GM19452 (cell line): ENCODE measurements around the gene PHPT1.

Experiments used
- ATAC-seq: cut with Tn5 transposase; IDR thresholded peaks from one replicate; pipeline ENCODE4 v1.9.1; 2021; ENCODE audit not compliant: unreplicated experiment

The PHPT1 gene

GRCh38 chr9:136847826-136848392 is 1.3 kb upstream of the PHPT1 start:
- ATAC-seq, result no peak

GRCh38 chr9:136848393-136849037 is 694 bp upstream of the PHPT1 start:
- ATAC-seq, result no peak

- no peak for ATAC-seq
Observed at GRCh38 chr9:136849960-136850865, 1.0 kb downstream of the PHPT1 start.

GRCh38 chr9:136850866-136851775 is 1.9 kb downstream of the PHPT1 start:
- ATAC-seq, result no peak

- ATAC-seq, result no peak
Observed at GRCh38 chr9:136851941-136852663, 2.9 kb downstream of the PHPT1 start, which contains the start of gene MAMDC4. TSS of gene MAMDC4 (plus strand) at chr9:136852346. CDS start at chr9:136852417, 71 bp downstream.

- ATAC-seq, result no peak
Observed at GRCh38 chr9:136852664-136853595, 3.7 kb downstream of the PHPT1 start.

GRCh38 chr9:136853596-136854112 is 4.4 kb downstream of the PHPT1 start:
- ATAC-seq, result no peak

GRCh38 chr9:136854113-136854841 is 5.1 kb downstream of the PHPT1 start:
- ATAC-seq, result no peak

GRCh38 chr9:136854842-136855460 is 5.7 kb downstream of the PHPT1 start:
- ATAC-seq, result no peak

- ATAC-seq, result no peak
Observed at GRCh38 chr9:136855461-136856078, 6.4 kb downstream of the PHPT1 start.

- no peak for ATAC-seq
Observed at GRCh38 chr9:136856079-136856476, 6.9 kb downstream of the PHPT1 start.

GRCh38 chr9:136856541-136857141 is 7.4 kb downstream of the PHPT1 start:
- no peak for ATAC-seq

- no peak for ATAC-seq
Observed at GRCh38 chr9:136857166-136857565, 8.0 kb downstream of the PHPT1 start.

GRCh38 chr9:136857581-136858412 is 8.6 kb downstream of the PHPT1 start:
- ATAC-seq, result no peak

- ATAC-seq, result no peak
Observed at GRCh38 chr9:136858452-136858843, 9.2 kb downstream of the PHPT1 start.
